ENCODE data around the gene NECTIN2. TPM values are rescaled to one million over a fixed set of nuclear protein-coding genes. Genes with fewer than 3 reads are reported as not detected.

Gene NECTIN2
- polyA plus RNA-seq, 3 donors: 5.6 to 18.2 (median 9.3) TPM

- intact Hi-C loops (cut with micrococcal nuclease): no loop called here
- Histone ChIP-seq H3K27ac (ENCODE audit: low read depth in 1 of 2, low read length in 2 of 2) (no peak overlapping the region), H3K9ac (ENCODE audit: insufficient read depth, low read length, poor library complexity, severe bottlenecking) (no peak overlapping the region), H3K36me3 (replicated peaks in 1 of 2; ENCODE audit: control insufficient read depth in 1 of 2, insufficient read depth in 2 of 2, low read length in 2 of 2) (no peaks in the 10 kb centered on the region), H3K4me3 (replicated peaks in 1 of 3; ENCODE audit: low read depth in 2 of 3, low read length in 3 of 3) (no peak overlapping the region), H3K27me3 (ENCODE audit: control insufficient read depth in 2 of 2, insufficient read depth in 2 of 2, low read length in 2 of 2) (no peaks in the 10 kb centered on the region), H2AFZ (ENCODE audit: insufficient read depth, low read depth, low read length, poor library complexity, severe bottlenecking) (no peak overlapping the region), H4K20me1 (ENCODE audit: insufficient read depth, low read length) (no peaks in the 10 kb centered on the region), H3K9me3 (replicated peaks in 1 of 2; ENCODE audit: control insufficient read depth in 1 of 2, insufficient read depth in 1 of 2, low read length in 2 of 2) (no peaks in the 10 kb centered on the region), H3K4me1 (ENCODE audit: control insufficient read depth in 1 of 2, insufficient read depth in 2 of 2, low read length in 2 of 2) (no peaks in the 10 kb centered on the region), H3K79me2 (ENCODE audit: insufficient read depth, low read length) (no peaks in the 10 kb centered on the region), H3K4me2 (replicated peaks; ENCODE audit: extremely low read depth, low read length, poor library complexity, severe bottlenecking) (no peak overlapping the region)
- H3K36me3 Mint-ChIP-seq: no peaks in the 10 kb centered on the region
- no peak for DNase-seq
- WGBS (ENCODE audit: insufficient coverage): 95% methylated on average over 3 of the region's 10 CpGs
- peaks cover 11 to 16% (median 15%) of the 10 kb centered on the region in 3 donors for H3K27me3 Mint-ChIP-seq (ENCODE audit: low read depth in 3 of 3)
- no peak for TF ChIP-seq CTCF (IDR thresholded peaks at IDR 0.05)
- no peaks in the 10 kb centered on the region for H3K4me1 Mint-ChIP-seq
- no peak overlapping the region for H3K27ac Mint-ChIP-seq
- H3K4me3 Mint-ChIP-seq: no peak overlapping the region
- no peaks in the 10 kb centered on the region for H3K9me3 Mint-ChIP-seq
Measured at GRCh38 chr19:44822670-44823372, 23.3 kb upstream of the NECTIN2 start.

DNA sequence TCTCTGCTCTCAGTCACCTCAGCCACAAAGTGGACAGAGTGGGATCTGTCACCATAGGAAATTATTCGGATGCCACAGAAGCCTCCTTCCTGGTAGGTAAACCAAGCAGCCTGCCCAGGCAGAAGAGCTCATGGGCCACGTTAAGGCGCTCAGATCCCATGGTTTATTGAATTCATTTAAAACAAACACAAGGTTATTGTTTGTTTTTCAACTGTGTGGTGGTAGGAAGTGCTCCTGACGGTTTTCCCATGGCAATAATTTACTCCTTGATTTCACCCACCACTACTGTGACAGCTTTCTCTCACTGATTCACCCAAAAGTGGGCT lies 22.8 kb upstream of the NECTIN2 start:
- Mint-ChIP-seq H3K9me3 (no peaks in the 10 kb centered on the region), H3K4me1 (no peaks in the 10 kb centered on the region), H3K36me3 (no peaks in the 10 kb centered on the region), H3K27me3 (ENCODE audit: low read depth in 3 of 3) (peaks cover 10 to 16% (median 15%) of the 10 kb centered on the region in 3 donors), H3K4me3 (no peak overlapping the region), H3K27ac (no peak overlapping the region)
- DNase-seq: no peak
- intact Hi-C loops (cut with micrococcal nuclease): no loop called here
- H3K36me3 ChIP-seq (replicated peaks in 1 of 2; ENCODE audit: control insufficient read depth in 1 of 2, insufficient read depth in 2 of 2, low read length in 2 of 2): no peaks in the 10 kb centered on the region
- no peaks in the 10 kb centered on the region for H3K9me3 ChIP-seq (replicated peaks in 1 of 2; ENCODE audit: control insufficient read depth in 1 of 2, insufficient read depth in 1 of 2, low read length in 2 of 2)
- no peak for TF ChIP-seq CTCF (IDR thresholded peaks at IDR 0.05)
- no peaks in the 10 kb centered on the region for H3K27me3 ChIP-seq (ENCODE audit: control insufficient read depth in 2 of 2, insufficient read depth in 2 of 2, low read length in 2 of 2)
- no peaks in the 10 kb centered on the region for H4K20me1 ChIP-seq (ENCODE audit: insufficient read depth, low read length)
- H2AFZ ChIP-seq (ENCODE audit: insufficient read depth, low read depth, low read length, poor library complexity, severe bottlenecking): no peak overlapping the region
- WGBS (ENCODE audit: insufficient coverage): 57% methylated on average over 1 of the region's 4 CpGs
- H3K9ac ChIP-seq (ENCODE audit: insufficient read depth, low read length, poor library complexity, severe bottlenecking): no peak overlapping the region
- H3K79me2 ChIP-seq (ENCODE audit: insufficient read depth, low read length): no peaks in the 10 kb centered on the region
- no peak overlapping the region for H3K4me3 ChIP-seq (replicated peaks in 1 of 3; ENCODE audit: low read depth in 2 of 3, low read length in 3 of 3)
- no peak overlapping the region for H3K27ac ChIP-seq (ENCODE audit: low read depth in 1 of 2, low read length in 2 of 2)
- H3K4me1 ChIP-seq (ENCODE audit: control insufficient read depth in 1 of 2, insufficient read depth in 2 of 2, low read length in 2 of 2): no peaks in the 10 kb centered on the region
- no peak overlapping the region for H3K4me2 ChIP-seq (replicated peaks; ENCODE audit: extremely low read depth, low read length, poor library complexity, severe bottlenecking)

Measured in CD14-positive monocyte (primary cell).